Measurements from ENCODE around the gene LRRN2.

LRRN2 gene

DNA sequence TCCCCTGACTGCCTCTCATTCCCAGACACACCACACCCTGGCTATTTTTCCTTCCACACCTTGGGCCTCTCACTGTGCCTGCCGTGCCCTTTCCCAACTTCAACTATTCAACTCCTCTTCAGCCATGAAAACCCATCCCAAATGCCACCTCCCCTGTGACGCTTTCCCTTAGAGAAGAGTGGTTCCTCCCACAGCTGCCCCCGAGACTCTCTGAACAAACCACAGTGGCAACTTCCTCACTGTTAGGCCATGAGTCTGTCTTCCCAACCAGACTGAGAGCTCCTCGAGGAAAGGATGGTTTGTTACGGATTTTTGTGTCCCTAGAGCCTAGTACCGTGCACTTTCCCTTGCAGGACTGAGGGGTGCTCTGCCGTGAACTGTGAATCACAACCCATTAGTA is 59.2 kb downstream of the LRRN2 start:
- DNase-seq: no peak

DNA sequence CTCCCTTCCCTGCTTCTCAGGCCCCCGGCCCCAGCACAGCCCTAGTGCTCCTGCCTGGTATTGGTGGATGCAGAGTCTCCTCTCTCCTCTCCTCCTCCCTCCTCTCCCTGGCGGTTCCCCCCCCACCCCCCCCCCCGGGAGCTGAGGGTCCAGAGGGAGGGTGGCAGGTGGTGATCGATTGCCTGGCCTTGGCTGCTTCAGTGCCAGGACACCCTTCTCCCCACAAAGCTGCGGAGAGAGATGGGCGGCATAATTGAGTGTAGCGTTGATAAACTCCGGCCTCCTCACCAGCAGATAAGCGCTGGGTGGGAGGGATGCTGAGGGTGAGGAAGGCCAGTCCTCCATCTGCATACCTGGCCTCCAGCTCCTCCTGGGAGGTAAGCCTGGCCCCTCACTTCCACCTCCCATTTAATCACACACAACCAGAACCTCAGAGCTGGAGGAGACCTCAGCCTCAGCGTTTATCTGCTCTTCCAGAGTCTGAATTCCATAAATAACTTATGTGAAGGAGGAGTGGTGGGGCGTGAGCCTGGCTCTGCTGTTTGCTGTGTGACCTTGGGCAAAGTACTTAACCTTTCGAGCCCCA is 60.8 kb downstream of the LRRN2 start:
- peak; percentile 32 for DNase-seq

DNA sequence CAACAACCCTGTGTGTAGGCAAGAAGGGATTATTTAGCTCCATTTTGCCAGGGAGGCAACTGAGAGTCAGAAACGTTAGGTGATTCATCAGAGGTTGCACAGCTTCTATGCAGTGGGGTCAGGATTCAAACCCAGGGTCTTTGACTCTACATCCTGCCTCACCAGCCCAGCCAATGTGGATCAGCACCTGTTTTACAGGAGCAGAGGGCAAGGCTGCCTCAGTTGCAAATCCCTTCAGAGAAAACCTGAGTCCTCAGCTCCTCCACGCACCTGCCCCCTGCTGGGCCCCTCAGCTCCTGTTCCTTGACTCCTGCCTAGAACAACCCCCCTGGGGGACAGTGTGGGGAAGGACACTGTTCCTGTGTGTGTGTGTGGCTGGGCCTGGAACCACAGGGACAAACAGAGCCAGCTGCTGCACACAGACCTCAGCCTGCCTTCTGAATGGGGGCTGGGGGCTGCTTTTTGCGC is 61.6 kb downstream of the LRRN2 start:
- DNase-seq: peak; percentile 45

DNA sequence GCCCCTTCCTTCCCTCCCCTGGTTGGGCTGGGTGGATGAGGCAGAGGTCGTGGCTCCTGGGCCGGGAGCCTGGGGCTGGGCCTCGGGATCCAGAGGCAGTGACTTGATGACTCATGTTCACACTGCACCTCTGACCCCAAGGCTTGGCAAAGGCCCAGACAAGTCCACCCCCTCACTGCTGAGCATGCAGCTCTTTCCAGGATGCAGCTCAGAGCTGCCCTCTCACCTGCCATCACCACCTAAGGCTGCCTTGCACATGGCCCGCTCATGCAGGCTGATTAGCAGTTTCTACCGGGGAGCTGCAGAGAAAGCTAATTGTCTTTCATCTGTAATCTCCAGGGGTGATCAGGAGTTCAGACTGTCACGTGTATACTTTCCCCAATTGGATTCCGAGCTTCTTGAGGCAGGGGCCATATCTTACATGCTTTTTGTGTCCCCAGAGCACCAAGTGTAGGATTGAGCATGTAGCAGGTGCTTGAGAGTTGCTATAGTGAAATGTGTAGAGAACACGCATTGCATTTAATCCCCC is 62.1 kb downstream of the LRRN2 start:
- peak; percentile 49 for DNase-seq

DNA sequence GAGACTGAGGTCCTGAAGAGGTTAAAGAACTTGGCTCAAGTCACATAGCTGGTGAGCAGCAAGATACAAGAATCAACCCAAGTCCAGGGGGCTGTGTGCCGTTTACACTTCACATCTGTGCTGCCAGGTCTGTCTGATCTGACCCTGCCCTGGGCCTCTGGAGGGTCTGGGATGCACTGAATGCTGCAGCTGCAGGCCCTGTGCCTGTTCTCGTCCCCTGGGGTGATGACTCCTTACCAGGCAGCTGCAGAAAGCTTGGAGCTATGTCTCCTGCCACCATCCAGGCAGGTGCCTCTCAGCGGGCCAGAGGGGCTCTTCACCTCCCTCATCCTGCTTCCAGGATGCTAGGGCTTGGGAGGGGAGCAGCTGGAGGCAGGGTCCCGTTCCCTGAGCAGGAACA is 63.5 kb downstream of the LRRN2 start:
- no peak for DNase-seq

DNA sequence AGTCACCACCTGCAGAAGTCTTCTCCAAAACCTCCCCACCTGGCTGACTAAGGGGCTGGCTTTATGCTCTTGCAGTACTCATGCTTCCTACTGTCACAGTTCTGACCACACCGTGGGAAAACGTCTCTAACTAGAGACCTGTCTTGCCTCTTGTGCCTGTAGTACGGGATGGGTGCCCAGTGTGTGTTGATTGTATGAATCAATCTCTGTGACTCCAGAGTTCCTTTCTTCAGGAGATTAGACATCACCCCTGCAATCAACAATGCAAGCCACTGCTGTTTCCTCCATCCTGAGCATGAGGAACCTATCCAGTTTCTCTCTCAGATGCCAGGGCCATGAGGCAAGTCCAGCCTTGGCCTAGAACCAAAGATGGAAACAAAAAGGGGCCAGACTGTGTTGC is 64.1 kb downstream of the LRRN2 start:
- DNase-seq: no peak

DNA sequence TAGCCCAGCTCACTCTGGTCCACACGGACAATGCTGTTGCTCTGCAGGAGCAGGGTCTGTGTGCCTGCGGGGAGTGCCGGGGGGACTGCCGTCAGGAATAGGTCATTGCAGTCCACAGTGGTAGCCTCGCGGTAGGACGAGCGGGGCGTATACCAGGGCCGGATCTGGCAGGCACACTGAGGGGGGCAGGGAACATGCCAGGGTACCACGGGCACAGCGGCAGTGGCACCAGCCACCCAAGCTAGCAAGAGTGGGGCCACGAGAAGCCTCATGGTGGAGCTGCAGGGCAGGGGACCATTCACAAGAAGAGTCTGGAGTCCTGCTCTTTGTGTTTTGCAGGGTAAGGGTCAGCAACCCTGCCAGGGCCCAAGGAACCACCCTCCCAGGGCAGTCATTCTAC is 65.8 kb downstream of the LRRN2 start:
- DNase-seq: no peak

DNA sequence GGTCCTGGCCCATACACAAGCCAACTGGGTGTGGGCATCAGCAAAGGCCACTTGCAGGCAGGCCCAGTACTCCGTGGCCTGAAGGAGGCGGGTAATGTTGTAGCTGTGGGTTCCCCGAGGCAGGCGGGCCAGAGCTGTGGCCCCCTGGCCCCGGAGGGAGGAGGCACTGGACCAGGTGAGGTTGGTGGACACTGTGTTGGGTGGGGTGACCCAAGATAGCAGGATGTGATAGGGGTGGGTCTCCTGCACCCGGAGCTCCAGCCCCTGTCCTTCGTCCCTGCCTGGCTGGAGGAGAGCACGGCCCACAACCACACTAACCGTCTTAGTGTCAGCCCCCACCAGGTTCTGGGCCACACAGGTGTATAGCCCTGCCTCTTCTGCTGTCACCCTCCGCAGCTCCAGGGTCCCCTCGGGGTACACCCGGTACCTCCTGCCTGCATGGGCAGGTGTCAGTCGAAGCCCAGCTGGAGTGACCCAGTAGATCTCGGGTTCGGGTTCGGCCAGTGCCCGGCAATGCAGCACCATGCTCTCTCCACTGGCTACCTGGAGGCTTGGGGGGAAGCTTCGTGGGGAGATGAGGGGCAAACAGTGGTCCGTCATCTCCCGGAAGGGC is 67.3 kb downstream of the LRRN2 start:
- no peak for DNase-seq

DNA sequence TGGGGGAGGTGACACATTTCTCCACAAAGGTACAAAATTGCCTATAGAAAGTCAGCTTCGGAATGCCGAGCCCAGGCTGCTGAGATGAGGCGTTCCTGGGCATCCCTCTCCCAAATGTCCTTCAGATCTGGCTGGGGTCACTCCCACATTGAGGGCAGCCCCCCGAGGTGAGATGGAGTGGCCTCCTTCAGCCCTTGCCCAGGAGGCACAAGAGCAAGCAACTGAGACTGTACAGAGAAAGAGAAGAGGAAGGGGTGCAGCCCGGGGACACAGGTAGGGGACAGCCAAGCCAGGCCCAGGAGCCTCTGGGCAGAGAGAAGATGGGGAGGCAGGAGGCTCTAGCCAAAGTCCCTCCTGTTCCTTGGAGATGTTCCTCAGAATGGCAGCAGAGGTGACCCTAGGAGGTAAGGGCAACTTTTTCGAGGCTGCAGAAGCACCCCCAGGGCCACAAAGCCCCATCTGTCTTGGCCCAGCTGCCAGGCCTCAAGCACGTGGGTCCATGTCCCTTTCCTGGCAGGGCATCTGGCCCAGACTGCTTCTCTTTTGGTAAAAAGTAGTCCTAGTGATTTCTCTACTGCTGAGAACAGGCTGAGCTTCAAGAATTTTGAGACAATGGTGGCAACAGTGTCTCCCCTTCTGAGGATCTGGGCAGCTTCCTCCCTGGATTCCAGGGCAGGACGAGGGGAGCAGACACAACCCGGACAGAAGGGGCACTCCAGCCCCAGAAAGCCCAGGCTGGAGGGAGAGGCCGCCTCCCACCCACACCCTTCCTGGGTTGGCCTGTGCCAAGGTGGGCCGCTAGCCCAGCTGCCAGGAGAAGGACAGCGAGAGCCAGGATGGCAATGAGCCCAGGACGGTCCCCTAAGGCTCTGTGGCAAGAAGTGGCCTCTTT is 68.0 kb downstream of the LRRN2 start:
- no peak for DNase-seq

DNA sequence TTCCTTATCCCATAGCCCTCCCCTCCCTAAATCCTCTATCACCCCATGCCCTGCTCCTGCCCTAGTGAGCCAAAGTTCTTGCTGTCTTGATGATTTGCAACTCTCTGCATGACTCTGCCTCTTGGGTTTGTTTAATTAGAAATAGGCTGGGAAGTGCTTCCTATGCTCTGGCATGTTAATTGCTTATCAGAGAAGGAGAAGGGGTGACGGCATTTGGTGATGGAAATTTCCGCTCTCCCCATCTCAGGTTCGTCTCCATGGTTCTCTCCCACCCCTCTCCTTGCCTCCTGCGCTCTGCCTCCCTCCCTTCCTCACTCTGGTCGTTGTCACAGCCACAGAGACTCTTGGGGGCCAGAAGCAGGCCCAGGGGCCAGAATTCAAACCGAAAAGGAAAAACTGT is 68.9 kb downstream of the LRRN2 start:
- DNase-seq: no peak

DNA sequence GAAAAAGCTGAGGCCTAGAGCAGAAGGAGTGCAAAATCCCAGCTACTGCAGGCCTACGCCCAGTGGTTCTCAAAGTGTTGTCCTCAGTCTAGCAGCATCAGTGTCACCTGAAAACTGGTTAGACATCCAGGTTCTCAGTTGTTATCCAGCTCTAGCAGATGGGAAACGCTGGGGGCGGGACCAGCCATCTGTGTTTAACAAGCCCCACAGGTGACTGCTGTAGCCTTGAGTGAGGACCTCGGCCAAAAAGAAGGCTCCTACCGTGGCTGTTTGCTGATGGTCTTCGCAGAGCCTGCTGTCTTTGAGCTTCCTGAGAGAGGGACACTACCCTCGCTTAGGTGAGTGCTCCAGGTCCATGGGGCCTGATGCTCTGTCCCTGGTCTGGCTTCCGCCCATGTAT is 69.7 kb downstream of the LRRN2 start:
- no peak for DNase-seq

DNA sequence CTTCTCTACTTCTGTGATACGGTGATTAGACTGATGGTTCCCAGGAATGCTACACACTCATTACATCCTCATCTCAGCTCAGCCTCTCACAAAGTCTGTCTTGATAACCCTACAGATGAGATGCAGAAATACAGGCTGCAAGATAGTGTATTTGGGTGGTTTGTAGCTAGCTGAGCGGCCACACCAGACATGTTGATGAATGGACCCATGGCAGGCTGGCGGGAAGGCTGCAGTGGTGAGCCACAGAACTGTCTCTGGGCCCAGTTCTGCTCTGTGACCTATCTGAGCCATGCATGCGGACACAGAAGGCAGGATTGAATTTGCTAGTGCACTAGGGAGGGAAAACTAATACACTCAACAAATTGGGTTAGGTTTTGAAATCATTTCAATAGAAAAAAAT is 71.9 kb downstream of the LRRN2 start:
- DNase-seq: no peak

DNA sequence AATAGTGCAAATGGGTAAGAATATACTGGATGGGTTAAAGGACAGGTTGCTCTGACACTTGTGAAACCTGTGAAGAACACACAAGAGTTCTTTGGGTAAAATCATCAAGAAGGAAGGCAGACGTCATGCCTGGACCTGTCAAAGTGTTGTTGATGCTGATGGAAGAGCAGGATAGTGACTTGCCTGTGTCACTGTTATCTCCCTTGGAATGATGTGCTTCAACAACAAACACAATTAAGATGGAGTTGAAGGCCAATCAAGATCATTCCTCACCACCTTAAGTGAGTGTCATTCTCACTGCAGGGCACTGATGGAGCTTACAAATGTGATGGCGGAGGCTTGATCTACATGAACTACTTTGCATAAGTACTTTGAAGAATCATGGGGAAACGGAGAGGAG is 73.2 kb downstream of the LRRN2 start:
- DNase-seq: no peak

DNA sequence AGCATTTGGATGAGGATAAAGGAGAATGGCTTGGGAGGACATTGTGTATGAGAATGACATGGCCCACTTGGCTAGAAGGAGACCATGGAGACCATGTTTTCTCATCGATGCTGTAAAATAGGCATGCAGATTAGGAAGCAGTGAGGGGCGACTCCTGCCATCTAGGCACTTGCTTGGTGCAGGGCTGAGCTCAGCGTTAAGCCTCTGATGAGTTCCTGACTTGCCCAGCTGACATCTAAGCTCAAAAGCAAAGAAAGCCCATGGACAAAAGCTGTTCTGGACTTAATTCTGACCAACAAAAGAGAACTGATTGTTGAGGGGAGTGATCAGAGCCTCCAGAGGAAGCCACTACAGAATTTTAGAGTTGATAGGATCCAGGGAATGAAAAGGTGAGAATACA is 74.5 kb downstream of the LRRN2 start:
- DNase-seq: no peak

DNA sequence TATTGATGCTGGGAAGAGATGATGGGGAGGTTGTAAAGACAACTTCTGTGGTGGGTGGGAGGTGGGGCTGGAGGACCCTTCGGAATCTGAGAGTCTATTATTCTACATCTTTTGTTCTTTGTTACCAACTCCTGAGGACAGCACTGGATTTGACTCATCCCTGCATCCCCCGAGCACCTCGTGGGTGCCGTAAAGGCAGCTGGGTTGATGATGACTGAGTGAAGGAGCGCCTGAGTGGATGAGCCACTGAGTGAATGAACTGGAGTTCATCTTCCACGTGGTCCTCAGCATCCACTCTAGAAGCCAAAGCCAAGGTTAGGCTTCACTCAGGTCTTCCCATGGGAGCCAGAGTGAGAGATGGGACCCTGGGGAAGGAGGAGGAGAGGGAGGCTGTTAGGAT is 77.6 kb downstream of the LRRN2 start:
- no peak for DNase-seq

DNA sequence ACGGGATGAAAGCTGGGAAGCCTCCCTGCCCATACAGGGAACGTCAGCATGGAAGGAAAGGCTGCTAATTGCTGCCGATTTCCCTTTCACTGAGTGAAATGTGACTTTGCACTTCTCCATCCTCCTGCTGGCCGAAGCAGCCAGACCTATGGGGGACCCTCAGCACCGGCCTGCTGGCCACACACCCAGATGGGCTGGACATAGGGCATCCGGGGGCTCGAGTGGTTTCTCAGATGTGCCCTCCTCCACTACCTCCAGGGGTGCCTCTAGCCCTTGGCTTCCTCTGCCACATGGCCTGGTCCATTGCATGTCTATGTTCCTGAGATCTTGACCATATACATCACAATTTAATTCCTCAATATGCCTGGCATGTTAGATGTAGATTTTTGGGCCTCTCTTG is 79.7 kb downstream of the LRRN2 start:
- no peak for DNase-seq

DNA sequence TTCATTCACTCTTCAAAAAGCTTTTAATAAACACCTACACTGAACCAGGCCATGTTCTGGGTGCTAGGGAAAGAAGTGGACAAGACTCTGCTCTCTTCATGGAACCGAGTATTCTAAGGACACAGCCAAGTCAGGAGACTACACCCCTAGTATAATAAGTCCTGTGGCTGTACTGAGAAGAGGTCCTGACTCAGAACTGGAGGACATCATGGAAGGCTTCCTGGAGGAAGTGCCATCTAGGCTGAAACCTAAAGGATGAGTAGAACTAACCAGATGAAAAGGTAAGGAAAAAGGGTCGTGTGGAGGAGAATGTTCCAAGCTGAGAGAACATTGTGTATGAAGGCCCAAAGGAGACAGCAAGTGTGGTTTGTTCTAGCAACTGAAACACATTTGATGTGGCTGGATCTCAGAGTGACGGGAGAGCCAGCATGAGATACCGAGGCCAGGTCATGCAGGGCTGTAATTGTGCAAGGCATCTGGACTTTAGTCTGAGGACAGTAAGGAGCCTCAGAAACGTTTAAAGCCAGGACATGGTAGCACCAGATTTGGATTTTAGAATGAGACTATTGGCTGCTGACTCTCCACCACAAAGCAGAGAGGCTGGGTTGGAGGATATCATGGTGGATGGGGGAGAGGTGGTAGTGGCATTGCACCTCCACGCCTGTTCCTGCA is 82.5 kb downstream of the LRRN2 start:
- DNase-seq: no peak

DNA sequence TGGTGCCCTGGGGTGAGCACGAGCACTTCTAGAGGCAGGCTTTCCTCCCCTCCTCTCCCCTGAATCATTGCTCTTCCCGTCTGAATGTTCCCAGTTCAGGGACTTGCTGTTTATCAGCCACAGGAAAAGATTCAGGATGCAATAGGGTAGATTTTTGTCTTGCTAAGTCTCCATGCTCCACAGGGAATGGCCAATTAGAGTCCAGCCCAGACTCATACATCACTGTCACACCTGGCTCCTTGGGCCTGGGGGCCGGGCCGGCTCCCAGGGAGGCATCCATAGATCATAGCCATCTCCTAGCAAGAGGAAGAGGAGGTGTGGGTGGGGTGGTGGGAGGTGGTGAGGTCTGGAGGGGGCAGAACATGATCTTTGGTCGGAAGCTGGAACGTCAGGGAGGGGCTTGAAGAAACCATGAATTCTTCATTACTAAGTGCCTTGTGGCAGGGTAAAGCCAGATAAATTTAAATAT is 83.4 kb downstream of the LRRN2 start:
- DNase-seq: no peak

DNA sequence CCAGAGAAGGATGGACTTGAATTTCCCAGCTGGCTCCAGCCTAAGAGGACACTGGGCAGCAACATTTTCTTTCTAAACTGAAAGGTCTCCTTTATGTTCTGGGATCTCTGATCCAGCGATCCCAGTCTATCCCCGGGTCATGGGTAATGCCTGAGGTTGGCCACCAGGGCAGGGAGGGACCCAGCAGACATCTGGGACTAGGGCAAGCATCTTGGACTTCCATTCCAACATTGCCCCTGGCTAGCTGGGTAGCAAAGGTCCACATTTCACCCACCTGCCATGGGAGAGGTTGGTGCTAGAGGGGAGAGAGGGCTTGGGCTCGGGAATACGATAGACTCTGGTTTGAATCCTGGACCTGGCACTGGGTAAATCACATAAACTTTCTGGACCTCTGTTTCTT is 84.6 kb downstream of the LRRN2 start:
- DNase-seq: no peak

DNA sequence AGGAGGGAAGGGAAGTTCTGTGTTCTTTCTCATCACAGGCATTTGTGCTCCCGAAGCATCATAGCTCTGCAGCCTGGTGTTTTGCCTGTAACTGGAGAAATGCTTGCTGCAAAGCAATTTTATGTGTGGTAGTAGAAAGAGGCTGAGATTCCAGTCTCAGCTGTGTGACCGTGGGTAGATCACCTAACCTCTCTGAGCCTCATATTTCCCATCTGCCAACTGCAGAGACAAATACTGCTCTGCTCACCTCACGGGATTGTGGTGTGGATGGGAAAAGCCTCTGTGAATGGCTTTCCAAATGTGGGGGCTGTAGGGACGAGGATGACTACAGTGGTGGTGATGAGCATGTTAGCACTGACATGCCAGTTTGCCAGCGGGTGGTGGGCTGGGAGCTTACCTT is 85.3 kb downstream of the LRRN2 start:
- DNase-seq: no peak

DNA sequence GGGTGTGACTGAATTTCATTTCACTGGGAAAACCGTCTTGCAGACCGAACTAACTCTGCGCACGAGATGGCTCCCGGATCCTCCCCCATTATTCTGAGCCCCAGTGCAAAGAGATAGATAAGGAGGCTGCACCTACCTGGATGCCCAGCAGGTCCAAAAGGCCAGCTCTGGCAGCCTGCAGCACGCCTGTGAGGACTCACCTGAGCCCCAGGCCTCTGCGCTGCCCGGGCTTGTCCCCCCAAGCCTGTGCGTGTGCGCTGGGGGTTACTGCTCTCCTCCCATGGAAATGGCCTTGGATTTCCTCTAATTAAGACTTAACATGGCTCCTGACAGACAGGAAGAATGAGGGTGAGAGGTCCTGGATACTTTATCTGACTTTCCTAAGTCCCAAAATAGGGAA is 85.9 kb downstream of the LRRN2 start:
- DNase-seq: no peak

DNA sequence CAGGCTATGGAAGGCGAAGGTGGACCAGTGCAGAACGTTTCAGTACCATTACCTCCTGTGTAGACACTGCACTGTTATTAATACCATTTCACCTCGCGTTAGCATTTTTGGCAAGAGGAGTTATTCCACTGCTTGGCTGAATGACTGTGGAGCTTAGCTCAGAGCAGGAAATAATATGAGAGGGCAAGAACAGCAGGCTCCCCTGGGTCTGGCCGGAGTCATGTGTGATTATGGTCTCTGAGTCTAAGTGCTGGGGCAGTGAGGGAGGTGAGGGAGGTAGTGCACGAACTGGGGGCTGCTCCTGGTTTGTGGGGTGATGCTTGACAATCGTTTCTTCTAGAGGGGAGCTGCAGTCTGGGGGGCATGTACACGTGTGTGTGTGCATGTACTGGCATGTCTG is 86.4 kb downstream of the LRRN2 start:
- DNase-seq: no peak

DNA sequence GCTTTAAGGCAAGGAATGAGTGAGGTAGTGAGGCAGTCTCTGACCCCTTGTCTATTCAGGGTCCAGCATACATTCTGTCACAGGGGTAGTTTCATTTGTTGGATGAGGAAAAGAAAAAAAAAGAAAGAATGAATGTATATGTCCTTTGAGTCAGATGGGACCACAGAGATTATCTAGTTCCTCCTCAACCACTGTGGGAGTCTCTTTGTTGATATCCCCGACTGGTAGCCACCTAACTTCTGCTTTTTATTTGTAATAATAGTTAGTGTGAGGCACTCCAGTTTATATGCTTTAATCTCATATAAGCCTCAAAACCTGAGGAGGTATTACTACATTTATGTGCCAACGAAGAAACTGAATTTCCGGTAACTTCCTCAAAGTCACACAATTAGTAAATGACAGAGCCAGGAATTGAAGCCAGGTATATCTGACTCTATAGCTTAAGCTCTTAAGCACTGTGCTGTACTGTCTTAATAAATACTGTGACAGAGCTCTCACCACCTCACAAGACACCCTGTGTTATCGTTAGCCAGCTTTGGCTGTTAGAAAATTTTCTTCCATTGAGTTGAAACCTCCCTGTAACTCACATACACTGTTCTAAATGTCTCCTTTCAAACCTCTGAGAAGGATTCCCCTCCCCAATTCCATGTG is 87.1 kb downstream of the LRRN2 start:
- DNase-seq: peak; percentile 95

Data from OCI-M1 (cell line).